ENCODE measurements around the gene CNTNAP4.

The CNTNAP4 gene

DNA sequence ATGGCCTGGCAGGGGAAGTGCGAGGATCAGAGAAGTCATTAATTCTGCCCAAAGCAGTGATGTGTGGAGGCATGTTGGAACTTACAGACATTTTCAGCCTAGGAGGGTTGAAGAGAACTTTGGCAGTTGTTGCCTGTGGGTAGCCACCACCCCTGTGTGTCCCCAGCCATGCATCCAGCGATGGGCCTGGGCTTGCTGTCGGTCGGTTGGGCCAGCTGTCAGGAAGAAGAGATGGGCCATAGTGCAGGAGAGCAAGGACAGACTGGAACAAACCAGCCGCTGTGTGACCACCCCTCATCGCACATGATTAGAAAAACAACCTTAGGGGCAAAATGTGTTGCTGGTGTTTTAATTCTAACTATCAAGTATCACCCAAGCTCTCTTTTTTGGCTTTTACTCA lies 173.7 kb downstream of the CNTNAP4 start:
- Histone ChIP-seq H3K27ac (no peak overlapping the region), H3K4me3 (no peak overlapping the region)
- no peak for DNase-seq (ENCODE audit: low spot score)
- TF ChIP-seq, protein P1, sequence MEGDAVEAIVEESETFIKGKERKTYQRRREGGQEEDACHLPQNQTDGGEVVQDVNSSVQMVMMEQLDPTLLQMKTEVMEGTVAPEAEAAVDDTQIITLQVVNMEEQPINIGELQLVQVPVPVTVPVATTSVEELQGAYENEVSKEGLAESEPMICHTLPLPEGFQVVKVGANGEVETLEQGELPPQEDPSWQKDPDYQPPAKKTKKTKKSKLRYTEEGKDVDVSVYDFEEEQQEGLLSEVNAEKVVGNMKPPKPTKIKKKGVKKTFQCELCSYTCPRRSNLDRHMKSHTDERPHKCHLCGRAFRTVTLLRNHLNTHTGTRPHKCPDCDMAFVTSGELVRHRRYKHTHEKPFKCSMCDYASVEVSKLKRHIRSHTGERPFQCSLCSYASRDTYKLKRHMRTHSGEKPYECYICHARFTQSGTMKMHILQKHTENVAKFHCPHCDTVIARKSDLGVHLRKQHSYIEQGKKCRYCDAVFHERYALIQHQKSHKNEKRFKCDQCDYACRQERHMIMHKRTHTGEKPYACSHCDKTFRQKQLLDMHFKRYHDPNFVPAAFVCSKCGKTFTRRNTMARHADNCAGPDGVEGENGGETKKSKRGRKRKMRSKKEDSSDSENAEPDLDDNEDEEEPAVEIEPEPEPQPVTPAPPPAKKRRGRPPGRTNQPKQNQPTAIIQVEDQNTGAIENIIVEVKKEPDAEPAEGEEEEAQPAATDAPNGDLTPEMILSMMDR (IDR thresholded peaks at IDR 0.05) = no peak

DNA sequence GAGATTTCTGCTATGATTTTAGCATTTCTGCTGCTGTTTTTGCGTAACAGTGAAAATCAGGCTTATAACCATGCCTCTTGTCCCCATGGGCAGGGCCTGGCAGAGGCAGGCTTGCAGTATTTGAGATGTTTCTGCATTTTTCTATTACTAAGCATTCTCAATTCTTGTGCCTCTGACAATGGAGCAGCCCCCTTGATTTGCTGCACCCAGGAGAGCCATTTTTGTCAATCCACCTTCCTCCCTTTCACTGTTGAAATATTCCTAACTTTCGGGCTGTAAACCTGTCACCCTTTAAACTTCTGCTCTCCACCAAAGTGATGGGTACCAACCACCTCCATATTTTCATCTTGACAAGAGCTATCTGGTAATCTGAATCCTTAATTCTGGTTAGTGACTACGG lies 178.1 kb downstream of the CNTNAP4 start:
- Histone ChIP-seq H3K4me3 (no peak overlapping the region), H3K27ac (no peak overlapping the region)
- DNase-seq (ENCODE audit: low spot score) = no peak
- TF ChIP-seq, protein P1 (IDR thresholded peaks at IDR 0.05) = no peak

DNA sequence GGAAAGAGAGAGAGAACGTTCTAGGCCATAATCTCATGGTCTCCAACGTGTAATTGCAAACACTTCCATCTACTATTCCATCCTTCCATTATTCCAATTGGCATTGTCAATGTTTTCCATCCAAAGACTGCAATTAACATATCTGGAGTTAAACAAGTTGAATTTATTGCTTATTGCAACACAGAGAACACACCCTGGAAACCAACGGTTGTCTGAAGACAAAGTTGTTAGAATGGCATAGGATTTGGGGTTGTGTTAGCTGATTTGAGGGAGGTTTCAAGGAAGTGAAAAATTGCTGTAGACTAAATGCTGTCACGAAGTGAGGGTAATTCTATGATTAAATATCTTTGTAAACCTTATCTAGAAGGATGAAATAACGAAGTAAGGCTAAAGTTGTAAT lies 178.8 kb downstream of the CNTNAP4 start:
- Histone ChIP-seq H3K4me3 (no peak overlapping the region), H3K27ac (no peak overlapping the region)
- no peak for DNase-seq (ENCODE audit: low spot score)
- TF ChIP-seq, protein P1 (IDR thresholded peaks at IDR 0.05) = no peak

DNA sequence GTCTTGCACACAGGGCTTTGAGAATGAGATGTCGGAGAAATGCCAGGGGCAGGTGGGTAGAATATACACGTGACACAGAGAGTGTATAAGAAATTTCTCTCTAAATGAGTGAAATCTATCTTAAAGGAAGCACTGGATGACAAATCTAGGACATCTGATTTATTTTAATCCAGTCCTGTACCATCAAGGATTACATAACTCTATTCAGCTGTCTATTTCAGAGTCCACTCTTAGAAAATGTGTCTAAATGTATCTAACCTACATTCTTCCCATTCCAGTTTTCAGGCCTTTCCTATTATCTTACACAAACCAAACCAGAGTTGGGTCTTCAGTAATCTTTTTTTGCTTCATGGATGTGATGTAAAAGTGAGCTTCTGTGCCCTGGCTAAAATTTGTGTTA lies 181.9 kb downstream of the CNTNAP4 start:
- H3K4me3 ChIP-seq = no peak overlapping the region
- no peak overlapping the region for H3K27ac ChIP-seq
- DNase-seq (ENCODE audit: low spot score) = no peak
- TF ChIP-seq, protein P1 (IDR thresholded peaks at IDR 0.05) = no peak

DNA sequence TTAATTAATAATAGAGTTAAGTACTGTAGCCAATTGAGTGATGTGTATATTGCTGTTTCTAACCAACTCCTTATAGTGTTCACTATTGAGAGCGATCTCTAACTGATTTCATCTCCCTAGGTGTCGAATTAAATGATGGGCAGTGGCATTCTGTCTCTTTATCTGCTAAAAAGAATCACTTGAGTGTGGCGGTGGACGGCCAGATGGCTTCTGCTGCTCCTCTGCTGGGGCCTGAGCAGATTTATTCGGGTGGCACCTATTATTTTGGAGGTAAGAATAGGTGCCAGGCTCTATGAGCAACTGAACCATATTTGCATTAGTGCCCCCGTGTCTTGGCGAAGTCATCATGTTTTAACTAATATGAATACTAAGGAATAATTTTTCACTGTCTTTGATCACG lies 184.6 kb downstream of the CNTNAP4 start:
- no peak overlapping the region for H3K27ac ChIP-seq
- no peak overlapping the region for H3K4me3 ChIP-seq
- TF ChIP-seq, protein P1 (IDR thresholded peaks at IDR 0.05) = no peak
- DNase-seq (ENCODE audit: low spot score) = no peak

DNA sequence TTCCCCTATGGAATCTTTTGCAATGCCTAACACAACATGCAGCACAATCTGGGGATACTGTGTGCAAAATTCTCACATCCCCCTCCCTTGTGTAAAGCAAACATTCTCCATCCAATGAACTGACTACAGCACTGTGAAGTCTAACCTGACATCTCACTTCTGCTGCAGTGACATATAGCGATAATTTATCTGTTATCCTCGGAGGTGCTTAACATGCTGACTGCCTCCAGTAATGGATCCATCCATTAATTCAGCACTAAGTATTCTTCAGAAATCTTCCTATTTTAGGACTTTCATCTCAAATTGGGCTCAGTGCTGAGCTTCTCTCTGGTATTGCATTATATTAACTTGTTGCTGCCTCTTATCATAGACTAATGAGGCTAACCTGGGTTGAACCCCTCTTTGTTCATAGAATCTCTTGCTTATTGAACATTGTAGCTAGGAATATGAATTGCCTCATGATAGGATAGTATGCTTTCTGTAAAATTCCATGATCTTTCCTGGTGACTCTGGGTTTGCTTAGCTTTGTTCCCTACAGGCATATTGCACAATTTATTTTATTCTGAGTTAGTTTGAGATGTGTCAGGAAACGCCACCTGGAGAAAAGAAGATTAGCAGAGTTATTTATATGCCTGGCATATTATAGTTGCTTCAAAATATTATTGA lies 187.9 kb downstream of the CNTNAP4 start:
- DNase-seq (ENCODE audit: low spot score) = no peak
- no peak overlapping the region for H3K27ac ChIP-seq

DNA sequence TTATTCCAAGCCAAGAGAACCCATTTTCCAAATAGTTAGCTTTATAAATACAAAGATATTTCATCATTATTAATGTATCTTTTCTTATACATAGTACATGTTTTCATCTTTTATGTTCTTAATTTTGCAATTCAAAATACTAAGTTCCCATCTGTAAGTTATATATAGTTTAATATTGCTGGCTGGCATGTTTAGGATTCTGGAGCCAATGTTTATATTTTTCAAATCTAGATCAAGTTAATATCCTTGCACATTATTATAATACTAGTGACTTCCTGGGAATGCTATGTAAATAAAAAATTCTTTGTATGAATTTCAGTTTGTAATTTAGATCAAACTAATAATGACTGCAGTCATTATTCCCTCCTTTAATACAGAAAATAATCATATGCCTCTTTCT lies 189.7 kb downstream of the CNTNAP4 start:
- no peak overlapping the region for H3K4me3 ChIP-seq
- H3K27ac ChIP-seq = no peak overlapping the region
- TF ChIP-seq, protein P1 (IDR thresholded peaks at IDR 0.05) = no peak
- DNase-seq (ENCODE audit: low spot score) = no peak

More for the DNA sequence above, 187.9 kb downstream of the CNTNAP4 start:
- TF ChIP-seq, protein P1 (IDR thresholded peaks at IDR 0.05) = no peak
- H3K4me3 ChIP-seq = no peak overlapping the region

All from coronary artery (tissue), 2 donors.